ENCODE measurements around the gene USP31.

Gene USP31

GRCh38 chr16:23082161-23082788 is 67.0 kb downstream of the USP31 start:
- no peak overlapping the region for H3K4me3 ChIP-seq (ENCODE audit: low read length)
- TF ChIP-seq ZNF274 (IDR thresholded peaks at IDR 0.05; ENCODE audit: low read depth, low read length): no peak

- no peak for TF ChIP-seq ZNF274 (IDR thresholded peaks at IDR 0.05; ENCODE audit: low read depth, low read length)
Measured at GRCh38 chr16:23081675-23082119, 67.6 kb downstream of the USP31 start.

GRCh38 chr16:23080747-23081146 is 68.5 kb downstream of the USP31 start:
- no peak for TF ChIP-seq ZNF274 (IDR thresholded peaks at IDR 0.05; ENCODE audit: low read depth, low read length)
- no peak overlapping the region for H3K4me3 ChIP-seq (ENCODE audit: low read length)

More at GRCh38 chr16:23081675-23082119, 67.6 kb downstream of the USP31 start:
- no peak overlapping the region for H3K4me3 ChIP-seq (ENCODE audit: low read length)

DNA sequence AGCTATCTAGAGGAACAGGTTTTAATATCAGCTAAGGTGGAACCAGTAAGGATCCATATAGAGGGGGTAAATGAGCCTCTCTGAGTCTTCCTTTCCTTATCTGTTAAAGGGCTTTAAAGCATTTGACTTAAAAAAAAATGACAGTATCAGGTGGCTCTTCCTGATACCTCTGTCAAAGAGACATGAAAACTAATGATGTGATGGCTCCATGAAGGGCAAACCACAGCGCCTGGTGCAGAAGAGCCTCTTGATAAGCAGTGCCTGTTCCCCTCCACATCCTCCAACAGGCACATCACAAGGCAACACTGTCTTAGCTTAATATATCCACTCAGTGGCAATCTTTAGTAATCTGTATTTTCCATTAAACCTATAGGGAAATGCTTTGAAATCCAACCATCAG is 68.9 kb downstream of the USP31 start:
- TF ChIP-seq ZNF274 (IDR thresholded peaks at IDR 0.05; ENCODE audit: low read depth, low read length): no peak
- no peak overlapping the region for H3K4me3 ChIP-seq (ENCODE audit: low read length)

DNA sequence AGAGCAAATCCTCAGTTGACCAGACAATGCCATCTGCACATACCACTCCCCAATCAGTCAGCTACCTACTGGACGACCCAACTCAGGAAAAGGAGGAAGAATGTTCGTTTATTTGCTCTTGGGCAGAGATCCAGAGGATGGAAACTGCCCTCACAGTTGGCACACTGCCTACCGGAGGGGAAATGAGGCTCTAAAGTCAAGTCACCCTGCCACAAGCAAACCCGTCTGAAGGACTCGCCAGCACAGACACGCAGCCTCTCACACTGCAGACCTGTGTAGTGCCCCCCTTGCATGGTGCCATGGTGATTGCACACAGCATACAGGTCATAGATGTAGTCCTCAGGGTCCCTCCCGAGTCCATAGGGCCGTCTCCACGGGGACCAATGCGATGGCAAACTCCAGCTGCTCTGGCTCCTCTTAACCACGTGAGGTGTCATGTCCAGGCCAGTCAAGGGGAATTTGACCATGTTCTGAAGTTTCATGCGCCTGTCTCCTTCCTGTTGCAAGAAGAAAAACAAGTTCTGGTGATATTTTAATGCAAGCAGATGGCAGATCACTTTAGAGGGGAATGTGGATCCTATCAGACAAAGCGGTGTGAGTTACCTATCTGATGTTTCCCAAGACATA is 69.5 kb downstream of the USP31 start:
- no peak for TF ChIP-seq ZNF274 (IDR thresholded peaks at IDR 0.05; ENCODE audit: low read depth, low read length)
- H3K4me3 ChIP-seq (ENCODE audit: low read length): no peak overlapping the region

- TF ChIP-seq ZNF274 (IDR thresholded peaks at IDR 0.05; ENCODE audit: low read depth, low read length): no peak
Measured at GRCh38 chr16:23074423-23074822, 74.8 kb downstream of the USP31 start.

GRCh38 chr16:23072769-23073549 is 76.3 kb downstream of the USP31 start:
- no peak for TF ChIP-seq ZNF274 (IDR thresholded peaks at IDR 0.05; ENCODE audit: low read depth, low read length)
- no peak overlapping the region for H3K4me3 ChIP-seq (ENCODE audit: low read length)

More at GRCh38 chr16:23074423-23074822, 74.8 kb downstream of the USP31 start:
- H3K4me3 ChIP-seq (ENCODE audit: low read length): no peak overlapping the region

- no peak overlapping the region for H3K4me3 ChIP-seq (ENCODE audit: low read length)
- no peak for TF ChIP-seq ZNF274 (IDR thresholded peaks at IDR 0.05; ENCODE audit: low read depth, low read length)
Measured at GRCh38 chr16:23072084-23072599, 77.1 kb downstream of the USP31 start.

GRCh38 chr16:23071196-23072083 is 77.8 kb downstream of the USP31 start:
- no peak for TF ChIP-seq ZNF274 (IDR thresholded peaks at IDR 0.05; ENCODE audit: low read depth, low read length)
- no peak overlapping the region for H3K4me3 ChIP-seq (ENCODE audit: low read length)

DNA sequence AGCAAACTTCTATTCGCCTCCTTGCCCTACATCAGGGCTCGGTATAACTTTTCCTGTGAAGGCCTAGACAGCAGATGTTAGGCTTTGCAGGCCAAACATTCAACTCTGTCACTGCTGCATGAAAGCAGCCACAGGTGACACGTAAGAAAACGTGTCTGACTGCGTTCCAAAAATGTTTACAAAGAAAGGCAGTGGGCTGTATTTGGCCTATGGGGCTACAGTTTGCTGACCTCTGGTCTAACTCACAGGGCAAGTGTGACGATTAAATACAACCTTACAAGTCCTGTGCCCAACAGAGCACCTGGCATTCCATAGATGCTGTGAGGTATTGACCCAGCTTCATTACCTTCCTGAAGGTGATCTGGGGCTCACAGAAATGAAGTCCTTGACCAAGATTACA is 79.4 kb downstream of the USP31 start:
- H3K4me3 ChIP-seq (ENCODE audit: low read length): no peak overlapping the region
- TF ChIP-seq ZNF274 (IDR thresholded peaks at IDR 0.05; ENCODE audit: low read depth, low read length): no peak

DNA sequence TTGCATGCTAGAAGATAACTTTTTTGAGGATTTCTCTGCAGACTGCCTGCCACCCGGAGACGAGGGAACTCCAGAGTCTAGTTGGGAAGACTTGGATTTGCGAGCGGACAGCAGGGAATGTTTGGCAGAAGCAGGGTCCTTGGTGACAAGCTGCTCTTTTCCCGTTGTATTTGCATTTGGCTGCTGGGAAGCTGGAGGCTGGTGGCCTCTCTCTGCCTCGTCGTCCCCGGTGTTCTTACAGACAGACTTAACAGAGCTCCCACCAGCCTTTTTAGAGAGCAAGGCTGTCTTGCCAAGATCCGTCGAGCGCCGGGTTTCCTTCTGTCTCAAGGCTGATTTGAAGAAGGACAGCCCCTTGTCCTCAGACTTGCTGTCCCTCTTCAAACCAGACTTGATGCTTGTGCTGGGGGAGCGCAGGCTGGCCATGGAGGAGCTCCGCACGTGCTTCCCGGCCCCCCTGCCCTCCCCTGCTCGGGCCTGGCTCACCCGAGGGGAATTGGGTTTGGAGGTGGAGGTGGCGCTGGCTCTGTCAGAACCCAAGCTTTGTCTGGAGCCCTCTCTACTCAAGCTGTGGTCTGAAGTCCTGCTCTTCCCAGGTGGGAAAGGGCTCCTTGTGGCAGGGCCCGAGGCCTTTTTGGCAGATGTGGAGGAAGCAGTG is 81.0 kb downstream of the USP31 start:
- no peak for TF ChIP-seq ZNF274 (IDR thresholded peaks at IDR 0.05; ENCODE audit: low read depth, low read length)
- H3K4me3 ChIP-seq (ENCODE audit: low read length): no peak overlapping the region

DNA sequence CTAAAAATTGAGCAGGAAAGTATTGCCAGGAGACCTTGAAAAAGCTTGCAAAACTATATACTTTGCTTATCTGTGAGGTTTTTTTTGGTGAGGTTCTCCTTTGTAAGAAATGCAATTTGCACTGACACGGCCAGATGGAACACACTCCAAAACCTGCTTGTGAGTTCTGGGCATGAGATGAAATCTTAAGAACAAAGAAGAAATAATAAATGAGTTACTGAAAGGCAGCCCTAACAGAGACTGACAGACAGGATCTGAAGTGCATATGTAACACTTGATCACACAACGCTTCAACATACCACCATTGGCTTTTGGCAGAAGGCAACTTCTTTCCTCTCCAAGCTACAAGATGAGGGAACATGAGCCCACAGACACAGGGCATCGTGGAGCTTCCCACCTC is 82.6 kb downstream of the USP31 start:
- no peak overlapping the region for H3K4me3 ChIP-seq (ENCODE audit: low read length)
- no peak for TF ChIP-seq ZNF274 (IDR thresholded peaks at IDR 0.05; ENCODE audit: low read depth, low read length)

- no peak for TF ChIP-seq ZNF274 (IDR thresholded peaks at IDR 0.05; ENCODE audit: low read depth, low read length)
- no peak overlapping the region for H3K4me3 ChIP-seq (ENCODE audit: low read length)
Measured at GRCh38 chr16:23064639-23065038, 84.6 kb downstream of the USP31 start.

All from GM08714 (cell line).